K562 (cell line): ENCODE measurements around the gene RASGEF1C. TPM values are rescaled to one million over a fixed set of nuclear protein-coding genes. Genes with fewer than 3 reads are reported as not detected.

ENCODE experiments used
- GTF3C2 ChIP-seq: IDR thresholded peaks from 3 replicates; pipeline ENCODE4 v1.6.1; 2011; ENCODE audit warnings: borderline replicate concordance, mild to moderate bottlenecking, moderate library complexity; ENCODE audit not compliant: insufficient read length; ENCODE audit errors: extremely low read depth
- HMGN3 ChIP-seq: IDR thresholded peaks from 2 replicates; pipeline ENCODE4 v1.6.1; 2011; ENCODE audit warnings: borderline replicate concordance, low read depth, mild to moderate bottlenecking, mixed read lengths, low read length; ENCODE audit not compliant: insufficient read length; ENCODE audit errors: extremely low read depth
- MGA ChIP-seq: fragments of 450-650 bp; IDR thresholded peaks from 2 replicates; pipeline ENCODE4 v1.6.1; 2016; ENCODE audit warnings: mild to moderate bottlenecking, moderate library complexity
- polyA plus RNA-seq, 8 experiments: library from polyadenylated mRNA; depleted of rRNA in 4 of 8; stranded (reverse) in 5 of 8; unstranded in 3 of 8; fragments of >200 nt; fragmentation: Nextera tagmentation in 2 of 8; fragmentation: Illumina TruSeq in 1 of 8; extraction: Ambion mirVana in 2 of 8; extraction: Trizol in 1 of 8; gene quantifications; 2 replicates each; pipeline versions ENCODE4 v1.2.1 to v1.2.3, GENCODE V29; 2011 to 2014; ENCODE audit warnings: inconsistent platforms in 1 of 8, missing spikeins in 1 of 8
- total RNA-seq, 7 experiments: library from RNA; depleted of rRNA in 6 of 7; stranded (reverse); fragments of >200 nt in 6 of 7; fragmentation: Illumina TruSeq in 2 of 7; extraction: Trizol in 2 of 7; gene quantifications; 2 replicates each; pipeline versions ENCODE4 v1.2.1 to v1.2.3, GENCODE V29; 2011 to 2021; ENCODE audit warnings: low replicate concordance in 1 of 7

RASGEF1C gene
- total and polyA plus RNA-seq, 9 of the 15 experiments (the other 6 are each of a cell fraction or from before 2014, with no cell fraction given) = 0.04 to 1.1 (median 0.21) TPM; not detected in 4

GRCh38 chr5:180090769-180091546 lies 118.1 kb downstream of the RASGEF1C start (continued):
- TF ChIP-seq MGA = peak; percentile 64
- no peak for TF ChIP-seq GTF3C2
- TF ChIP-seq HMGN3 = no peak
